Islet precursor cell (in vitro differentiated cells): Measurements from ENCODE around the gene HNRNPAB.

Experiments
- DNase-seq: peaks from one replicate; pipeline ENCODE4 v3.0.0-alpha.2; 2018

The HNRNPAB gene

GRCh38 chr5:178204182-178204934 lies at the start of gene HNRNPAB:
Gene HNRNPAB (plus strand): TSS chr5:178204533. CDS start chr5:178204838, 305 bp downstream.
- DNase-seq: peak; percentile 97

GRCh38 chr5:178155065-178155464 lies 49.3 kb upstream of the HNRNPAB start:
- DNase-seq: no peak

- no peak for DNase-seq
These were observed 44.2 kb upstream of the HNRNPAB start for GRCh38 chr5:178160176-178160575.

GRCh38 chr5:178162481-178162880 lies 41.9 kb upstream of the HNRNPAB start:
- DNase-seq: no peak

GRCh38 chr5:178163772-178164735 lies 40.3 kb upstream of the HNRNPAB start:
- peak; percentile 93 for DNase-seq

- no peak for DNase-seq
These were observed 38.8 kb upstream of the HNRNPAB start for GRCh38 chr5:178165581-178165980.

- DNase-seq: no peak
These were observed 33.9 kb upstream of the HNRNPAB start for GRCh38 chr5:178170455-178170854.

- DNase-seq: no peak
These were observed 29.9 kb upstream of the HNRNPAB start for GRCh38 chr5:178174456-178174855.

GRCh38 chr5:178176791-178177190 lies 27.5 kb upstream of the HNRNPAB start:
- DNase-seq: no peak

- no peak for DNase-seq
These were observed 26.8 kb upstream of the HNRNPAB start for GRCh38 chr5:178177569-178177968.

GRCh38 chr5:178180141-178180863 lies 24.0 kb upstream of the HNRNPAB start:
- no peak for DNase-seq

GRCh38 chr5:178182158-178182876 lies 22.0 kb upstream of the HNRNPAB start:
- no peak for DNase-seq

GRCh38 chr5:178186427-178186826 lies 17.9 kb upstream of the HNRNPAB start:
- no peak for DNase-seq

GRCh38 chr5:178187014-178187413 lies 17.3 kb upstream of the HNRNPAB start, which contains the start of gene GMCL2:
Gene GMCL2 (minus strand): TSS chr5:178187371. CDS start chr5:178187299, 72 bp downstream.
- DNase-seq: no peak

GRCh38 chr5:178189433-178189832 lies 14.9 kb upstream of the HNRNPAB start:
- DNase-seq: no peak

- no peak for DNase-seq
These were observed 12.7 kb upstream of the HNRNPAB start for GRCh38 chr5:178191661-178192060.

GRCh38 chr5:178192244-178192643 lies 12.1 kb upstream of the HNRNPAB start:
- no peak for DNase-seq

- DNase-seq: no peak
These were observed 11.5 kb upstream of the HNRNPAB start for GRCh38 chr5:178192787-178193186.

- DNase-seq: no peak
These were observed 11.0 kb upstream of the HNRNPAB start for GRCh38 chr5:178193251-178193809.

- DNase-seq: no peak
These were observed 10.3 kb upstream of the HNRNPAB start for GRCh38 chr5:178194026-178194425.

GRCh38 chr5:178196281-178196812 lies 8.0 kb upstream of the HNRNPAB start:
- DNase-seq: no peak

- peak; percentile 59 for DNase-seq
These were observed 7.3 kb upstream of the HNRNPAB start for GRCh38 chr5:178196986-178197385.
